ENCODE data around the gene MAP6.
"Not testable (repeated sequence)": the region's sequence is repeated elsewhere in the genome, so short reads cannot be mapped to it uniquely, and the experiment has no call there.

MAP6 gene

GRCh38 chr11:75668451-75669297 is at the start of gene MAP6:
MAP6 (minus strand) TSS chr11:75669038; CDS start chr11:75668369, 669 bp downstream.
- no peak for FAIRE-seq

- FAIRE-seq, result no peak
These were observed 49.0 kb upstream of the MAP6 start, which contains the start of gene MOGAT2 for GRCh38 chr11:75717608-75718418. MOGAT2 (plus strand) TSS chr11:75717838; CDS start chr11:75717889, 51 bp downstream.

GRCh38 chr11:75716659-75717058 is 47.8 kb upstream of the MAP6 start:
- no peak for FAIRE-seq

GRCh38 chr11:75715688-75716087 is 46.9 kb upstream of the MAP6 start:
- FAIRE-seq, result no peak

- no peak for FAIRE-seq
These were observed 45.4 kb upstream of the MAP6 start for GRCh38 chr11:75714211-75714610.

- FAIRE-seq, result peak; percentile 6
These were observed 37.5 kb upstream of the MAP6 start for GRCh38 chr11:75706260-75706729.

GRCh38 chr11:75705541-75705940 is 36.7 kb upstream of the MAP6 start:
- FAIRE-seq, result no peak

- FAIRE-seq, result no peak
These were observed 34.9 kb upstream of the MAP6 start for GRCh38 chr11:75703695-75704237.

GRCh38 chr11:75700940-75701339 is 32.1 kb upstream of the MAP6 start:
- no peak for FAIRE-seq

- FAIRE-seq, result no peak
These were observed 29.2 kb upstream of the MAP6 start for GRCh38 chr11:75697906-75698581.

GRCh38 chr11:75691804-75692203 is 23.0 kb upstream of the MAP6 start:
- FAIRE-seq, result no peak

GRCh38 chr11:75689863-75690609 is 21.2 kb upstream of the MAP6 start:
- FAIRE-seq, result no peak

- FAIRE-seq, result not testable (repeated sequence)
These were observed 15.0 kb upstream of the MAP6 start for GRCh38 chr11:75683856-75684255.

- no peak for FAIRE-seq
These were observed 10.7 kb upstream of the MAP6 start for GRCh38 chr11:75679566-75679965.

GRCh38 chr11:75678620-75679259 is 9.9 kb upstream of the MAP6 start:
- no peak for FAIRE-seq

- no peak for FAIRE-seq
These were observed 9.1 kb upstream of the MAP6 start for GRCh38 chr11:75677909-75678308.

- no peak for FAIRE-seq
These were observed 8.4 kb upstream of the MAP6 start for GRCh38 chr11:75677275-75677674.

GRCh38 chr11:75673977-75674582 is 5.2 kb upstream of the MAP6 start:
- FAIRE-seq, result no peak

GRCh38 chr11:75667831-75668450 is 897 bp downstream of the MAP6 start:
- FAIRE-seq, result no peak

GRCh38 chr11:75667255-75667830 is 1.5 kb downstream of the MAP6 start:
- no peak for FAIRE-seq

All from G401.6 (cell line).